HCT116 (cell line): Measurements from ENCODE around the gene ELOVL3. TPM values are rescaled to one million over a fixed set of nuclear protein-coding genes. Genes with fewer than 3 reads are reported as not detected.
A peak's percentile ranks its signal among the peaks of the same experiment; 100 is the strongest.

Source experiments
- ATAC-seq: fragments of 200-7000 bp; cut with Tn5 transposase; 2 replicates; pipeline ENCODE4 v1.9.1; 2020; ENCODE audit warnings: mild to moderate bottlenecking, moderate library complexity
- BruUV-seq: library from RNA; stranded (reverse); fragments of 400-500 nt; replicated peaks from 2 replicates; lab custom pipeline; 2021; lab: Mats Ljungman, UMichigan
- CTCF ChIA-PET: fragments of 300-600 bp; sonication (Branson Sonifier 250); formaldehyde crosslinking; loops from one replicate; lab custom pipeline; 2021; ENCODE audit warnings: antibody characterized with exemption; lab: Charles Lee
- POLR2A ChIA-PET: fragments of 300-600, 350-600 bp; sonication (Branson Sonifier 250); formaldehyde crosslinking; loops from one replicate; lab custom pipeline; 2021; ENCODE audit warnings: antibody characterized with exemption; lab: Charles Lee
- RAD21 ChIA-PET, 2 experiments: fragments of 300-600 bp; sonication (Branson Sonifier 250); formaldehyde crosslinking; loops; one replicate each; lab custom pipeline; 2023; ENCODE audit warnings: low total read pairs in 2 of 2; ENCODE audit not compliant: uncharacterized antibody in 2 of 2, unreplicated experiment in 2 of 2, low non-redundant PET in 1 of 2; lab: Charles Lee
- DNase-seq: peaks from one replicate; pipeline ENCODE4 v3.0.0-alpha.2; 2010; ENCODE audit warnings: low read depth, low spot score
- H2AFZ ChIP-seq: fragments of 200-600 bp; shearing (Covaris generic), sonication (generic); 2 replicates; pipeline ENCODE4 v1.6.1; 2017; ENCODE audit warnings: low read depth, mixed run types, mixed read lengths, antibody characterized with exemption, low read length; ENCODE audit not compliant: poor library complexity, severe bottlenecking
- H3K27ac ChIP-seq: 2 replicates; pipeline ENCODE4 v1.5.1; 2012; ENCODE audit warnings: low read depth, low read length
- H3K27me3 ChIP-seq: fragments of 200-600 bp; sonication (generic); 2 replicates; pipeline ENCODE4 v1.6.1; 2016; ENCODE audit warnings: mixed run types, low read length, mixed read lengths; ENCODE audit not compliant: insufficient read depth
- H3K36me3 ChIP-seq, 2 experiments: fragments of 200-500 bp in 1 of 2; fragments of 200-600 bp in 1 of 2; sonication (Bioruptor generic) in 1 of 2; sonication (generic) in 1 of 2; 2 replicates each; pipeline versions ENCODE4 v1.5.1 to v1.6.1; 2014 to 2016; ENCODE audit warnings: low read length in 2 of 2, inconsistent platforms in 1 of 2, mixed read lengths in 1 of 2, mixed run types in 1 of 2; ENCODE audit not compliant: insufficient read depth in 2 of 2, control insufficient read depth in 1 of 2
- H3K4me1 ChIP-seq, 2 experiments: fragments of 200-600 bp in 1 of 2; sonication (generic) in 1 of 2; 2 replicates each; pipeline versions ENCODE4 v1.5.1 to v1.6.1; 2012 to 2017; ENCODE audit warnings: low read length in 2 of 2, inconsistent platforms in 1 of 2, mild to moderate bottlenecking in 1 of 2, mixed read lengths in 1 of 2, mixed run types in 1 of 2, moderate library complexity in 1 of 2; ENCODE audit not compliant: insufficient read depth in 2 of 2, control insufficient read depth in 1 of 2
- H3K4me2 ChIP-seq: fragments of 200-600 bp; sonication (generic); 2 replicates; pipeline ENCODE4 v1.6.1; 2017; ENCODE audit warnings: mixed run types, low read length, mixed read lengths
- H3K4me3 ChIP-seq, 2 experiments: fragments of 200-600 bp in 1 of 2; sonication (generic) in 1 of 2; replicated peaks in 1 of 2; 2 replicates each; pipeline ENCODE4 v1.5.1; 2011 to 2016; ENCODE audit warnings: low read length in 2 of 2, control low read depth in 1 of 2, low read depth in 1 of 2, mild to moderate bottlenecking in 1 of 2, mixed read lengths in 1 of 2, mixed run types in 1 of 2
- H3K79me2 ChIP-seq: fragments of 200-600 bp; sonication (generic); 2 replicates; pipeline ENCODE4 v1.6.1; 2017; ENCODE audit warnings: mild to moderate bottlenecking, mixed run types, low read length, moderate library complexity, mixed read lengths; ENCODE audit not compliant: insufficient read depth
- H3K9ac ChIP-seq: fragments of 200-600 bp; sonication (generic); 2 replicates; pipeline ENCODE4 v1.6.1; 2016; ENCODE audit warnings: low read length, mixed read lengths
- H3K9me2 ChIP-seq: fragments of 200-600 bp; sonication (generic), shearing (Covaris generic); 2 replicates; pipeline ENCODE4 v1.6.1; 2017; ENCODE audit warnings: mixed run types, mild to moderate bottlenecking, moderate library complexity; ENCODE audit not compliant: insufficient read depth
- H3K9me3 ChIP-seq, 2 experiments: fragments of 200-500 bp in 1 of 2; fragments of 200-600 bp in 1 of 2; sonication (Bioruptor generic) in 1 of 2; sonication (generic) in 1 of 2; 2 replicates each; pipeline ENCODE4 v1.6.1; 2014 to 2017; ENCODE audit warnings: low read length in 2 of 2, mixed read lengths in 2 of 2, inconsistent platforms in 1 of 2, low read depth in 1 of 2, mild to moderate bottlenecking in 1 of 2, mixed run types in 1 of 2, moderate library complexity in 1 of 2; ENCODE audit not compliant: control insufficient read depth in 1 of 2, insufficient read depth in 1 of 2
- H4K20me1 ChIP-seq: fragments of 200-600 bp; sonication (generic), shearing (Covaris generic); 2 replicates; pipeline ENCODE4 v1.6.1; 2017; ENCODE audit warnings: mixed run types, mild to moderate bottlenecking, moderate library complexity; ENCODE audit not compliant: insufficient read depth
- ATF3 ChIP-seq: IDR thresholded peaks from 2 replicates; pipeline ENCODE4 v1.6.1; 2012
- EGR1 ChIP-seq: IDR thresholded peaks from 2 replicates; pipeline ENCODE4 v1.6.1; 2012; ENCODE audit warnings: low read depth
- EZH2phosphoT487 ChIP-seq: fragments of 200-600 bp; IDR thresholded peaks from 2 replicates; pipeline ENCODE4 v1.6.1; 2018; ENCODE audit warnings: antibody characterized with exemption, borderline replicate concordance
- FOSL1 ChIP-seq: IDR thresholded peaks from 2 replicates; pipeline ENCODE4 v1.6.1; 2012; ENCODE audit warnings: low read depth
- POLR2AphosphoS5 ChIP-seq: IDR thresholded peaks from 2 replicates; pipeline ENCODE4 v1.6.1; 2011; ENCODE audit warnings: mild to moderate bottlenecking, low read depth, low read length, moderate library complexity
- SP1 ChIP-seq: IDR thresholded peaks from 2 replicates; pipeline ENCODE4 v1.6.1; 2012; ENCODE audit warnings: low read depth
- SRF ChIP-seq: IDR thresholded peaks from 2 replicates; pipeline ENCODE4 v1.6.1; 2012; ENCODE audit warnings: low read depth
- TCF7L2 ChIP-seq: IDR thresholded peaks from 2 replicates; pipeline ENCODE4 v1.7.0; 2011; ENCODE audit warnings: borderline replicate concordance, inconsistent platforms; ENCODE audit not compliant: insufficient read depth, insufficient read length; ENCODE audit errors: extremely low read depth
- ZFX ChIP-seq: fragments of 450-650 bp; IDR thresholded peaks from 2 replicates; pipeline ENCODE4 v1.6.1; 2017
- ZNF274 ChIP-seq: fragments of 200-500 bp; sonication (Bioruptor generic); IDR thresholded peaks from 2 replicates; pipeline ENCODE4 v1.6.1; 2014; ENCODE audit warnings: mild to moderate bottlenecking, low read depth, low read length, inconsistent platforms
- intact Hi-C: fragments of 100-400 bp; cut with micrococcal nuclease; formaldehyde crosslinking; loops from 2 replicates; pipeline ENCODE4 v1.10.0; 2022
- total RNA-seq: library from RNA; stranded (reverse); gene quantifications from one replicate; pipeline ENCODE4 v1.2.1, GENCODE V29; 2021; ENCODE audit not compliant: unreplicated experiment
- TF ChIP-seq, protein P1 (sequence below): IDR thresholded peaks from 2 replicates; pipeline ENCODE4 v1.6.1; 2012; ENCODE audit warnings: low read depth

The ELOVL3 gene
- total RNA-seq, 1 experiment from 2014 or later = 5.5 TPM

DNA sequence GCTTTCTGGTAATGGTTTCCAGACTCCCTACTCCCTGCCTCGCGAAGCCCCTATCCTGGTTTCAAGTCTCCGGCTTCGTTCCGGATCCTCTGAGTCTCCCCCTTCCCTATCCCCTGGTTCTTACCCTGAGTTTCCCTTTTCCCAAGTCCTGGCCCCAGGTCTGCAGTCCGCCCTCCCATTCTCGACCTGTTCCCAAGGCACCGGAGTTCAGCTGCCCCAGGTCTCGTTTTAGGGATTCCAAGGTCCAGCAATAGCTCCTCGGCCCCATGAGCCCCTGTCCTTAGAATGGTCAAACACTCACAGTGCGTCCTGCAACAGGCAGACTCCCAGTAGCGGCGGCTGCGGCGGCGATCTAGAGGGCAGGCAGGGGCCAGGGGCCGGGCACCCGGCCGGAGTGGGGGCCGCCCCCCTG, 14.9 kb downstream of the ELOVL3 start:
- no peaks in the 10 kb centered on the region for H3K9me2 ChIP-seq
- no peak overlapping the region for H2AFZ ChIP-seq
- peaks cover 10 to 36% of the 10 kb centered on the region in 2 experiments for H3K4me1 ChIP-seq
- CTCF ChIA-PET = interaction anchor here (0.6 to 2.9 kb wide), 3 partner anchors 10 to 106 kb away, joined by 3 to 62 read pairs (median 4); no protein-coding TSS in a partner anchor
- H3K27me3 ChIP-seq = no peaks in the 10 kb centered on the region
- peaks cover under 1% of the 10 kb centered on the region; the same call in 1 of the 2 replicates for H4K20me1 ChIP-seq
- H3K9ac ChIP-seq = peak overlapping the region; percentile 52
- BruUV-seq = no TSS peak
- RAD21 ChIA-PET = interaction anchor here in 1 of 2 experiments (1.0 kb wide), 1 partner anchor 10 kb away, joined by 5 read pairs; no protein-coding TSS in a partner anchor
- H3K27ac ChIP-seq = no peak overlapping the region; the same call in 1 of the 2 replicates
- no peaks in the 10 kb centered on the region for H3K9me3 ChIP-seq
- peaks cover 5% of the 10 kb centered on the region for H3K79me2 ChIP-seq
- intact Hi-C loops = no loop called here
- H3K36me3 ChIP-seq = no peaks in the 10 kb centered on the region
- H3K4me3 ChIP-seq = peak overlapping the region; percentile 38 to 60
- POLR2A ChIA-PET = interaction anchor here (1.4 to 1.5 kb wide), 2 partner anchors 9 to 11 kb away, joined by 4 to 5 read pairs; no protein-coding TSS in a partner anchor
- peak; percentile 19 for ATAC-seq
- H3K4me2 ChIP-seq = peak overlapping the region; percentile 89
- no peak for DNase-seq
- no peak for TF ChIP-seq SP1
- TF ChIP-seq ZNF274 = no peak
- TF ChIP-seq FOSL1 = no peak
- TF ChIP-seq, protein P1, sequence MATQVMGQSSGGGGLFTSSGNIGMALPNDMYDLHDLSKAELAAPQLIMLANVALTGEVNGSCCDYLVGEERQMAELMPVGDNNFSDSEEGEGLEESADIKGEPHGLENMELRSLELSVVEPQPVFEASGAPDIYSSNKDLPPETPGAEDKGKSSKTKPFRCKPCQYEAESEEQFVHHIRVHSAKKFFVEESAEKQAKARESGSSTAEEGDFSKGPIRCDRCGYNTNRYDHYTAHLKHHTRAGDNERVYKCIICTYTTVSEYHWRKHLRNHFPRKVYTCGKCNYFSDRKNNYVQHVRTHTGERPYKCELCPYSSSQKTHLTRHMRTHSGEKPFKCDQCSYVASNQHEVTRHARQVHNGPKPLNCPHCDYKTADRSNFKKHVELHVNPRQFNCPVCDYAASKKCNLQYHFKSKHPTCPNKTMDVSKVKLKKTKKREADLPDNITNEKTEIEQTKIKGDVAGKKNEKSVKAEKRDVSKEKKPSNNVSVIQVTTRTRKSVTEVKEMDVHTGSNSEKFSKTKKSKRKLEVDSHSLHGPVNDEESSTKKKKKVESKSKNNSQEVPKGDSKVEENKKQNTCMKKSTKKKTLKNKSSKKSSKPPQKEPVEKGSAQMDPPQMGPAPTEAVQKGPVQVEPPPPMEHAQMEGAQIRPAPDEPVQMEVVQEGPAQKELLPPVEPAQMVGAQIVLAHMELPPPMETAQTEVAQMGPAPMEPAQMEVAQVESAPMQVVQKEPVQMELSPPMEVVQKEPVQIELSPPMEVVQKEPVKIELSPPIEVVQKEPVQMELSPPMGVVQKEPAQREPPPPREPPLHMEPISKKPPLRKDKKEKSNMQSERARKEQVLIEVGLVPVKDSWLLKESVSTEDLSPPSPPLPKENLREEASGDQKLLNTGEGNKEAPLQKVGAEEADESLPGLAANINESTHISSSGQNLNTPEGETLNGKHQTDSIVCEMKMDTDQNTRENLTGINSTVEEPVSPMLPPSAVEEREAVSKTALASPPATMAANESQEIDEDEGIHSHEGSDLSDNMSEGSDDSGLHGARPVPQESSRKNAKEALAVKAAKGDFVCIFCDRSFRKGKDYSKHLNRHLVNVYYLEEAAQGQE = no peak
- TF ChIP-seq EZH2phosphoT487 = no peak
- no peak for TF ChIP-seq ZFX
- TF ChIP-seq SRF = no peak
- no peak for TF ChIP-seq EGR1
- TF ChIP-seq ATF3 = no peak
- TF ChIP-seq TCF7L2 = no peak
- no peak for TF ChIP-seq POLR2AphosphoS5
